Measurements from ENCODE around the gene TIPIN.

DNA sequence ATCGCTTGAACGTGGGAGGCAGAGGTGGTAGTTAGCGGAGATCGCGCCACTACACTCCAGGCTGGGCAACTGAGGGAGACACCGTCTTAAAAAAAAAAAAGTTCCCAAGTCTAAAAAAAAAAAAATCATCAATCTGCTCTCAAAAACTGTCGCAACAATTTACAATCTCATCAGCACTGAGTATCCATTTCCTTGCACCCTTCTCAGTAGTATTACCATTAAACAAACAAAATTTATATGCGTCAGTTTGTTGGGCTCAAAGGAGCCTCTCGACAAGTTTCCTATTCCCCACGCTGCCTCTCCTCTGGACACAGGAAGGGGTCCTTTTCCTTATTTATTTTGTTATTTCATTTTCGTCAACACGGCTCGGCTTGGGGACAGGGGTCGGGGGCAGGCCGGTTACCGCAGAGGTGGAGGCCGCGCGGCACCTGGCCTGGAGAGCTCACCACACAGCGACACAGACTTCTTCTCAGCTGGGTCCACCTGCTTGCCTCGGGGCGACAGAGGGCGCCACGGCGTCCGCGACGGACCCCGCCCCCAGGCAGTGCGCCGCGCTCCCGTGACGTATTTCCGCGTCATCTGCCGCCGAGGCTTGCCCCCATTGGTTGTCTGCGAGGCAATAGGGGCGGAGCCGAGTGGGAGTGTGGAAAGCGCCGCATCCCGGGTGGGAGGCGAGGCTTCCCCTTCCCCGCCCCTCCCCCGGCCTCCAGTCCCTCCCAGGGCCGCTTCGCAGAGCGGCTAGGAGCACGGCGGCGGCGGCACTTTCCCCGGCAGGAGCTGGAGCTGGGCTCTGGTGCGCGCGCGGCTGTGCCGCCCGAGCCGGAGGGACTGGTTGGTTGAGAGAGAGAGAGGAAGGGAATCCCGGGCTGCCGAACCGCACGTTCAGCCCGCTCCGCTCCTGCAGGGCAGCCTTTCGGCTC is 30.0 kb upstream of the TIPIN start, which contains the start of gene MAP2K1:
- TF ChIP-seq, protein P1, sequence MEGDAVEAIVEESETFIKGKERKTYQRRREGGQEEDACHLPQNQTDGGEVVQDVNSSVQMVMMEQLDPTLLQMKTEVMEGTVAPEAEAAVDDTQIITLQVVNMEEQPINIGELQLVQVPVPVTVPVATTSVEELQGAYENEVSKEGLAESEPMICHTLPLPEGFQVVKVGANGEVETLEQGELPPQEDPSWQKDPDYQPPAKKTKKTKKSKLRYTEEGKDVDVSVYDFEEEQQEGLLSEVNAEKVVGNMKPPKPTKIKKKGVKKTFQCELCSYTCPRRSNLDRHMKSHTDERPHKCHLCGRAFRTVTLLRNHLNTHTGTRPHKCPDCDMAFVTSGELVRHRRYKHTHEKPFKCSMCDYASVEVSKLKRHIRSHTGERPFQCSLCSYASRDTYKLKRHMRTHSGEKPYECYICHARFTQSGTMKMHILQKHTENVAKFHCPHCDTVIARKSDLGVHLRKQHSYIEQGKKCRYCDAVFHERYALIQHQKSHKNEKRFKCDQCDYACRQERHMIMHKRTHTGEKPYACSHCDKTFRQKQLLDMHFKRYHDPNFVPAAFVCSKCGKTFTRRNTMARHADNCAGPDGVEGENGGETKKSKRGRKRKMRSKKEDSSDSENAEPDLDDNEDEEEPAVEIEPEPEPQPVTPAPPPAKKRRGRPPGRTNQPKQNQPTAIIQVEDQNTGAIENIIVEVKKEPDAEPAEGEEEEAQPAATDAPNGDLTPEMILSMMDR (IDR thresholded peaks at IDR 0.05), result peak; percentile 54 to 98 (median 84)
- peak in 1 of 2 donors; percentile 72 for TF ChIP-seq POLR2A (IDR thresholded peaks at IDR 0.05)
